HG02870 (cell line): ENCODE measurements around the gene CFAP46.
"Not testable (repeated sequence)": the region's sequence is repeated elsewhere in the genome, so short reads cannot be mapped to it uniquely, and the experiment has no call there.

Experiments
- ATAC-seq: cut with Tn5 transposase; IDR thresholded peaks from one replicate; pipeline ENCODE4 v1.9.1; 2021; ENCODE audit warnings: mild to moderate bottlenecking, moderate library complexity; ENCODE audit not compliant: unreplicated experiment

CFAP46 gene

DNA sequence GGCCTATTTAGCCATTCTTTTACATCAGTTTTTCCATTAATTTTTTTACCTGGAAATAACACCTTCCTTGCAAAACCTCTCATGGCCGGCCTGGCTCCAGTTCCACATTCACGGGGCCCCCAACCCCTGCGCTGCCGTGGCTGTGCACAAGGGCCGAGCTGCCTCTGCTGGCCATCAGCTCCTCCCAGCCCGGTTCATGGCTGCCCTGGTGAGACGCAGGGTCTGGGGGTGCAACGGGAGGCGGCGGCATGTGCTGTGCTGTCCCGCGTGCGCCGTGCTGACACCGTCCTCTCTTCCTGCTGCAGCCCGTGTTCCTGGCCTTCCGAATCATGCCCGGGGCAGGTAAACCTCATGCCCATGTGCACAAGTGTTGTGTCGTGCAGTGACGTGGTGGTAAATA, 160.8 kb downstream of the CFAP46 start:
- no peak for ATAC-seq

DNA sequence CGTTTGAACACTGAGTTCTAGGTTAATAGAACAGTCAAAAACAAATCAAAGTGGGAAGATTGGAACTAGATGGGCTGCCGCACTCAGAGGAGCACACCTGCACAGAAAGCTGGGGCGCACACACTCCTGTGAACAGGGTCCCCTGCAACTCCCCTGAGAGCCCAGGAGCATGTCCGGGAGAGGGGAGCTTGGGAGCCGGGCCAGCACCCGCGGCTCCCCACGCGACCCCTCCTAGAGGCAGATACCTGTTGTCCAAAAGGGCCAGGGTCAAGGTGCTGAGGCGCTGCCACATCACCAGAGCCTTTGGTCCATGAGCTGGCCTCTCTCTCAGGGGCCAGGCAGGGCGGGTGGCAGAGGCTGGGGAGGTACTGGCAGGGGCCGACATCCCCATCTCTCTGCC, 162.0 kb downstream of the CFAP46 start:
- ATAC-seq: no peak

DNA sequence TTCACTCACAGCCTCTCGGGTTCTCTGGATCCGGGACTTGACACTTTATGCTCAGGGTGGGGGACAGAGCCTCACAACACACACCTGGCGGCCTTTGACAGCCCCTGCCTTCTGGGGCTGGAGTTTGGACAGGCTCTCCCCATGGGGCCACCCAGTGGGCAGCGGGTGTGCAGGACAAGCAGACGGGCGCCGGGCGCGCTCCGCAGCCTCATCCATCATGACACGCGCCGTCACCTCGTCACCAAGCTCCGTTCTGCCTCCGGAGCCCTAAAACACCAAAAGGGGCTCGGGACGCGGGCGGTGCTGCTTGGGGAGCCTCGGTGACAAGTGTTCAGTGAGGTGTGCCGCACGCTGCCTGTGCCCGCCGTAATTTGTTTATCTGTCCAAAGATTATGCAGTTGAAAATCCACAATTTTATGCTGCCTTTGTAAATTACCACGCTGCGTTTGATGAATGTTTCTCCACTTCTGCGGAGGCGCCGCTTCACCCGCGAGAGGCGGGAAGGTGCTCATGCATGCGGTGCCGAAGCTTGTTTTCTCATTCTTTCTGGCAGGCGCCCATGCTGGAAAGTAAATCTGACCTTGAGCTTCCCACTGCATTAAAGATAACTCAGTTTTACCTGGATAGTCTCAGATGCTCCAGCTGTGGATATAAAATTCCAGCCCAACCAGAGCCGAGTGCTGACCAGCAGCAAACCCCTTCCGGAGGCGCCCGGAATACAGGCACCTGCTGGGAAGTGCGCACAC, 162.6 kb downstream of the CFAP46 start:
- no peak for ATAC-seq

DNA sequence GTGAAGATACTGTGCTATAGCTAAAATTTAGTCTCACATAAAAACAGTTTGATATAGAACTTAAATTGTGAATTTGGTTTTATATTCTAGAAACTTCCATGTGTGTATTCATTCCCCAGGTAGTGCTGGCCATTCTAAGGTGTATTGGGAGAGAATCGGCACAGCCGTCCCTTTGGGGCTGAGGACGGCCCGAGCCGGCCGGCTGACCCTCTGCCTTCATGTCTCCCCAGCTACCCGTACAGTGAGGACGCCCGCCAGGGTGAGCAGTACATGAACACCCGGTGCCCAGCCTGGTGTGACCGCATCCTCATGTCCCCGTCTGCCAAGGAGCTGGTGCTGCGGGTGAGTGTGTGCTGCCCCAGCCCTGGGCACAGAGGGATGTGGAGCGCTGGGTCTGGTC, 164.9 kb downstream of the CFAP46 start:
- no peak for ATAC-seq

DNA sequence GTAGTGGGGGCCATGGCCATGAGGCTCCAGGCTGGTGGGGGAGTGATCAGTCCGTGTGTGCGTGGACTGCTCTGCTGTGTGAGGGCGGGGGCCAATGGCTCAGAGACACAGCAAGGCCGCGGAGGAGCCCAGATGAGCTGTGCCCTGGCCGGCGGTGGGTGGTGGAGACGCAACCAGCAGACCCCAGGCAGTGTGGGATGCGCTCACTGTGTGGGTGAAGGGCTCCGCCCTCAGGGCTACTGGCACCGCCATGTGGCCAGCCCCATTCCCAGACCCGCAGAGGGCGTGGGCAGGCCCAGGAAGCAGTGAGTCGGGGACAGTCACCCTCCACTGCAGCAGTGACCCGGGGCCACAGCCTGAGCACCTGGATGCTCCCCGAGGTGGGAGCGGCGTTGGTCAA, 165.5 kb downstream of the CFAP46 start:
- no peak for ATAC-seq

DNA sequence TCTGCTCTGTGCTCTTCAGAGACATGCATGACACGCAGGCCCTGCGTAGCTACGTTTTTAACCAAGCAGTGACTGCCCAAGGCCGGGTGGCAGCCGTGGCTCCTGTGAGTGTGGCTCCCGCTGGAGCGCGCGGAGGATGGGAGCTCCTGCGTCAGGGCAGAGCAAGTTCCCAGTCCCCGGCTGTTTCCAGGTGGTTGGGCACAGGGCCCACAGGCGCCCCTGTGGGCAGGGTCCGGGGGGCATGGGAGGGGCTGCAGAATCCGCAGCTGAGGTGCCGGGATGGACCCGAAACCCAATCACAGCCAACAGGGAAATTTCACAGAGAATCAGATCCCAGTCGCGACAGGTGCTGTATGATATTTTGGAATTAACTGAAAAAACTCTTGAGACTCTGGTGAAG, 166.2 kb downstream of the CFAP46 start:
- no peak for ATAC-seq

DNA sequence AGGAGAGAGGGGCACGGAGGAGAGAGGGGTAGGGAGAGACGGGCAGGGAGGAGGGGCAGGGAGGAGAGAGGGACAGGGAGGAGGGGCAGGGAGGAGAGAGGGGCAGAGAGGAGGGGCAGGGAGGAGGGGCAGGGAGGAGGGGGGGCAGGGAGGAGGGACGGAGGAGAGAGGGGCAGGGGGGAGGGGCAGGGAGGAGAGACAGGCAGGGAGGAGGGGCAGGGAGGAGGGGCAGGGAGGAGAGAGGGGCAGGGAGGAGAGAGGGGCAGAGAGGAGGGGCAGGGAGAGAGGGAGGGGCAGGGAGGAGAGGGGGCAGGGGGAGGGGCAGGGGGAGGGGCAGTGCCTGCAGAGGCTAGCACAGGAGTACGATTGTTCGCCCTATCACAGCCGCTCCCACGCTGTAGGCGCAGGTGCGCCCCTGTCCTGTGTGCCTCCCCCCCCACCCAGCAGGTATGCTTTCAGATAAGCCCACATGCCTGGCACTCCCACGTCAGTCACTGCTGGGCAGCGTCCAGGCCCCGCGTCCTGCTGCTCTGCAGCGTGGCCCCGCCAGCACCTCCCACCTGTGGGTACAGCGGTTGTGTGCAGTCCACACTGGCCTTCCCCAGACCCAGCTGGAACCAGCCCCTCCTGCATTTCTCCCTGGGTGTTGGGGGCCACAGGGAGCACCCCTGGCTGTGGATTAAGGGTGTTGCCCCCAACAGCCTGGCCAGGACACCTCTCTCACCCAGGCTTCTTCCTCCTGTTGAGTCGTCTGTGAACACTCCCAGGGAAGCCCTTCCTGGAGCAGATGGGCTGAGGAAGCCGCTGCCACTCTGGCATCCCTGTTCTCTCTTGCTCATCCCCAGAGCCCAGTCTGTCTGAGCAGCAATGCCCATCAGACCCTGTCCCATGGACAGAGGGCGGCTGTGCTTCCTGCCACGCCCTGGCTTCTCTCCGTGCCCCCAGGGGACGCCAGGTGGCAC, 167.2 kb downstream of the CFAP46 start:
- ATAC-seq: no peak

DNA sequence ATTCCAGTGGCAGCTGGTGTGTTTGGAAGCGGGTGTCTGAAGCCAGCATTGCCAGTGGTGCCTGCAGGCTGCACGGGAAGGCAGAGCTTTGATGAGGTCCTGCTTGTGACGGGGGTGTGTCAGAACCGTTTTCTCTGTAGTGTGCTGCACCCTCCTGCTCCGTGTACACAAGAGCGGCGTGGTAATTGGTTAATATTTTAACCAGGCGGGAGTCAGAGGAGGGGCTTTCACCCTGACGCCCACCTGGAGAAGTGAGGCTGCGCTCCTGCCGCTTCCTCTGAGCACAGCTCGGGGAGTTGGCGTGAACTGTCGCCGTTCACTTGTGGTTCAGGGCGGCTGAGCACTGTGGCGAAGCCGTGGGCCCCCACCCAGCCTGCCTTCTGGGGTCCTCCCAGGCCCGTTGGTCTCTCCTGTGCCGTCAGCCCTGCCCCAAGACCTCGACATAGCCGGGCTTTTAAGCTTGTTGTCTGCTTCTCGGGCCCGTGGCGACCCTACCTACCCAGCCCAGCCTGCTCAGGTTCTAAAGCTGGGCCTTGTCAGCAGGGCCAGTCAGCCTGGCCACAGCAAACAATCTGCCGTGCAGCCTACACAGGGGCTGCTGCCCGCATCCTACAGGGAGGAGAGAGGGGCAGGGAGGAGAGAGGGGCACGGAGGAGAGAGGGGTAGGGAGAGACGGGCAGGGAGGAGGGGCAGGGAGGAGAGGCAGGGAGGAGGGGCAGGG, 168.0 kb downstream of the CFAP46 start:
- no peak for ATAC-seq

DNA sequence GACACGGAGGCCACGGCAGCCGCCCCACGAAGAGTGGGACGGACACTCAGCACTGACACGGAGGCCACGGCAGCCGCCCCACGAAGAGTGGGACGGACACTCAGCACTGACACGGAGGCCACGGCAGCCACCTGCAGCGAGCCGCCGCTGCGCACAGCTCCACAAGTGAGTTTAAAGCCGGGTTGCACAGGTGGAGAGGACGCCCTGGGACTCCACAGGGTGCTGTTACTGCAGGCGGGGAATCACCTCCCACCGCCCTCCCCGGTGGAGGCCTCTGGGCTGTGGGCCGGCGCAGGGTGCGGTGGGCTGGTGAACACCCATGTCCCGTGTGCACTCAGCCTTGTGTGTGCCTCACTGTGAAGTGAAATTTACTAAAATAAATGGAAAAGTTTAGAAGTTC, 169.6 kb downstream of the CFAP46 start:
- not testable (repeated sequence) for ATAC-seq

DNA sequence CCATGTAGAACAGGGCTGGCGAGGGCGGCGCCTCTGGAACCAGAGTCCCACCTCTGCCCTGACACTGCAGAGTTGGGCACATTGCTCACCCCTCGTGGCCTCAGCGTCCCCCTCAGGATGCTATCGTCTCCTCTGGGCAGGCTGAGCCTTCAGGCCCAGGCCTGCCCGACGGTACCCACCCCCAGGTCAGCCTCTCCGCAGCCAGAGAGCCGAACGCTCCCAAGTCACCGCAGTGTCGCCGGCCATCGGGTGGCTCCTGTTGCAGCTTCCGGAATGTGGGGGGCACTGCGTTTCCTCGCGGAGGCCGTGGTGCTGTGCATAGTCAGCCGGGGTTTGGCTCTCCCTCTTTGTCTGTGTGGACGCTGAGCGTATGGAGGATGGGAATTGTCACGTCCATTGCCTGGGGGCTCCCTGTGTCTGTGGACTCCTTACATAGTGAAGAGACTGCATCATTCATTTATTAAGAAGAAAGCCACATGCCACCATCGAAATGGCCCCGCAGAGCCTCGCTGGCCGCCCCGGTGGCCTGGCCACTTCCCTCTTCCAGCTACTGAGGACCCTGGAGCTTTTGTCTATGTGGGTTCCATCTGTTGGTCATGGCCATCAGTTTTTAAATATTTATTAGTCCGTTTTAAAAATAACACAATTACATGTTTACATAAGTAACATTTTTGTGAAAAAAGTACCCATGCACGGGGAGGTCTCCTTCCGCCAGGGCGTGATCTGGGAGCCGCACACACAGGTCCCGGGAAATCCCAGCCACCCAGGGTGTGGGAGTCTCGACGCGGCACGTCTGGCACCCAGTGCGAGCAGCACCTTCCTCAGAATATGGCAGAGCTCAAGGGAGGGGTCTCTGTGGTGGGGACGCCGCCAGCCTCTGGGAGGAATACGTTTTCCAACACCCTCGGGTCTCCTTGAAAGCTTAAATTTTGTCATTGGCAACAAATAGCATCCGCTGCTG, 172.0 kb downstream of the CFAP46 start:
- no peak for ATAC-seq

DNA sequence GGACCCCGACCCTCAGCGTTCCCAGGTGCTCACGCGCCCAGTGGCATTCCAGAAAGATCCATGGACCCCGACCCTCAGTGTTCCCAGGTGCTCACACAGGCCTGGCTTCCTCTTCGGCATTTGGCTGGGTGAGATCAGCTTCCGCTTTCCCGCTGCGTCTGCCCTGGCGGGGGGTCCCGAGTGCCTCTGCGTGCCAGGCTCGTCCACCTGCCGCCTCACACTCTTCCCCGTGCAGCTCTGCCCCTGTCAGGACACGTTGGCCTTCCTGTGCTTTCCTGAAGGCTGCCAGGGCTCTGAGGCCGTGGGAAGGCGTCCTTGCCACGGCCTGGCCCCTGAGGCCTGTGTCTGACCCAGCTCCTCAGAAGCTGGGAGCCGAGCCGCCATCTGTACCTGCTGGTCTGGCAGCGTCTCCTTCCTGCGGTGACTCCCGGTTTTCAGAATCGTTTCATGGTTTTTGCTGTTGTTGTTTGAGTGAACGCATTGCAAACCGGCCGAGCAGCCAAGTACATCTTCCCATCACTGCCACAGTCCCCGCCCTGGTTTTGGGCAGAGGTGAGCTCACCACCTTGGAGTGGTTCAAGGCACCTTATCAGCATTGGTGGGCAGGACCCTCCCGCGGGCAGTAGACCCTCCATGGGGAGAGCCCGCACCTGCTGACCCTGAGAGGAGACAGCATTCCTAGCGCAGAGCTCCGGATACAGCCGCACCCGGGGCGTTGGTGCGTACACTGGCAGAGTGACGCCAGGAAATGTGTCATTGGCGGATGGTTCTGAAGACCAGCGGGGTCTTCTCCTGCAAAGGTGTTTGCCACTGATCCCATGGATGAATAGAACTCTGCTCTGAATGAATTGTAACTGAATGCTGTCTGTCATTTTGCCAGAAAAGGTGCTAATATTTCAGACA, 173.8 kb downstream of the CFAP46 start:
- ATAC-seq: no peak

DNA sequence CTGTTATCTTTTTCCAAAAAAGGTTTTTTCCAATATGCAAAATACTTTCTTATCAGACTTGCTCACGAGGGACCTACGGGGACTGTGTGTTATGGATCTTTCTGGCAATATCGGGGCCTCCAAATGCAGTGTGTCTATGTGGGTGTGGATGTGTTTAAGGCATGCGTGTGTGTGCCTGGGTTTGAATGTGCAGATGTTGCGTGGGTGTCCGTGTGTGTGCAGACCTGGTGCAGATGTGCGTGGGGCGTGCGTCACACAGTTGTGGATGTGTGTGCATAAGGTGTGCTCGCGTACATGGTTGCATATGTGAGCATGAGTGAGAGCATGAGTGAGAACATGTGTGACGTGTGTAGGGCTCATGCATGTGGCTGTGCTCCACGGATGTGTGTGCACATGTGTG, 176.1 kb downstream of the CFAP46 start:
- ATAC-seq: no peak

DNA sequence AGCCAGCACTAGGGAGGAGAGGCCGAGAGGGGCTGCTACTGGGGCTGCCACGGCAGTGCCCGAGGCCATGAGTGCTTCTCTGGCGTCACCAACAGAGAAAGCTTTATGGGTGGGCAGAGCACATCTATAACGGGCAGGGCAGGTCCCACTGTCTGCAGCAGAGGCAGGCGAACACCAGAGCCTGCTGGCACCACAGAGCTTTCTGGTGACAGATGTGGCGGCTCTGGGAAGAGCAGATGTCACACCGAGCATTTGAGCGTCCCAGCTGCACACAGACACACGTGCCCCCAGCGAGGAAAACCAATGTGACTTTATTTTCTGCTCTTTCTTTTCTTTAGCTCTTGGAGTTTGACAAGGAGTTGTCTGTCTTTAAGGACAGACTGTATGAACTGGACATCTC, 176.9 kb downstream of the CFAP46 start:
- ATAC-seq: no peak

DNA sequence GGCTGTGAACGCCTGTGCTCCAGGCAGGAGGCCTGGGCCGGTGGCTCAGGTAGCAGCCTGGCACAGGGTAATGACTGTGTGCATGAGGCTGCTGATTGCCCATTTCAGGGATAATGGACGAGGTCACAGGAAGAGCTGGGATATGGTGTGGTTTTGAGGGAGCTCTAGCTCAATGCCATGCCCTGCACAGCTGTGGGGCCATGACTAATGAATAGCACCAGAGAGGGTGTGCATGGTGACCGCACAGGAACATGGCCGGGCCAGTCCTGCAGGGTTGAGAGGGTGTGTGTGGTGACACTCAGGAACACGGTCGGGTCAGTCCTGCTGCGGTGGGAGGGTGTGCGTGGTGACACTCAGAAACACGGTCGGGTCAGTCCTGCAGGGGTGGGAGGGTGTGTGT, 178.3 kb downstream of the CFAP46 start:
- ATAC-seq: no peak

DNA sequence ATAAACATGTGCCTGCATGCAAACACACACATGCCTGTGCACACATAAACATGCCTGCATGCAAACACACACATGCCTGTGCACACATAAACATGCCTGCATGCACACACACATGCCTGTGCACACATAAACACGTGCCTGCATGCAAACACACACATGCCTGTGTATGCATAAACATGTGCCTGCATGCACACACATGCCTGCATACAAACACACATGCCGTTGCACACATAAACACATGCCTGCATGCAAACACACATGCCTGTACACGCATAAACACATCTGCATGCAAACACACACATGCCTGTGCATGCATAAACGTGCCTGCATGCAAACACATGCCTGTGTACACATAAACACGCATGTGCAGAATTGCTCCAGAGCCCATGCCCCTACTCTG, 178.8 kb downstream of the CFAP46 start:
- ATAC-seq: no peak

DNA sequence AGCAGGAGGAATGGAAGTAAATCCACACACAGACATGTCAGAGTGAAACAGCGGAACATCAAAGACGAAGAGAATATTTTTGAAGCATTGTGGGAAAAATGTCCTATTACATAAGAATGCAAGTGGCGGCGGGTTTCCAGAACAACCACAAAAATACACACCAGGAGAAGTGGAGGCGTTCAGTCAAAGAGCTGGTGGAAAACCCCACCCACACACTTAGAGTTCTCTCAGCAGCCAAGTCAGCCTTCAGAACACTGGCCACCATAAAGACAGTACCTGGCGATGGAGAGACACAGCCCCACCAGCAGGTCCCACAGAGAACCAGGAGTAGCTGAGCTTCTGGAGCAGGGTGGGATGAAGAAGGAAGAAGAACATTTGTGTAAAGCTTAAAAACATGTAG, 180.1 kb downstream of the CFAP46 start:
- ATAC-seq: no peak

DNA sequence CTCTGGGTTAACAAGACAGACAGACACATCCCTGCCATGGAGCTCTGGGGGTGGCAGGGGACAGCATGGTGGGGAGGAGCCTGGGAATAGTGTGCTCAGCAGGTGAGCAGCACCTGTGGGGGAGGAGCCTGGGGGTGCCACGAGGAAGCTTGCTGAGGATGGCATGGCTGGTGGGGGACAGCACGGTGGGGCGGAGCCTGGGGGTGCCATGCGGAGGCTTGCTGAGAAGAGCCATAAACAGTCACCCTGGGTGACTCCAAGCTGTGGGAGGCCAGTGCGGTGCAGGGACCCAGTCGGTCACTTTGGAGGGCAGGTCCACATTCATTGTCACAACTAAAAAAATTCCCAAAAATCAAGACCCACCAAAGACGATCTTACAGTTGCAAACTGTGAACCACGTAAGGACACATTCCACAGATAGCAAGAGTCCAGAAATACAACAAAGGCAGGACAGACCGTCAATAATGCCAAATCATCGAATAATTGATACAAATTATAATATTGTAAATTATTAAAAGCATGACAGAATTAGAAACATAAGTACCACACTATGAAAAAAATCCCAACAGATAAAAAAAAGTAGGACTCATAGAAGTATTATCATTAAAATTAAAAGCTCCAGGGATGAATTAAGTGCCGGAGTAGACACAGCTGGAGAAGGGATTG, 180.8 kb downstream of the CFAP46 start:
- no peak for ATAC-seq

DNA sequence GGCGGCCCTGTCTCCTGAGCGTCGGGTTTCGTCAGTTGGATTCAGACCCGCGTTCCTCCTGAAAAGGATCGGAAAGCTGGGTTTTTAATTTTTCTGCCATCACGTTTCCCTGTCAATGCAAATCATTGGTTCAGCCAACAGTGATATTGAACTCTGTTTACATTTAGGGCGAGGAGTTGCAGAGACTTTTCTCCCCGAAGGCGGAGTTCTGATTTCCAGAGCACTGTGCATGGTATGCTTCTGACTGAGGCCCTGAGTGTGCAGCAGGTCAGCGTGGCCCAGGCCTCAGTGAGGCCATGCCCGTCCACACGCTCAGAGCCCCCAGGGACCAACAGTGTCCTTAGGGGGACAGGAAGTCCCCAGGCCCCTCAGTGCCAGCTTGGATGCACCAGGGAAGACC, 183.5 kb downstream of the CFAP46 start:
- no peak for ATAC-seq
